H1 (cell line): ENCODE results near the gene BRSK2. TPM values are rescaled to one million over a fixed set of nuclear protein-coding genes. Genes with fewer than 3 reads are reported as not detected.

Source experiments
- SIN3A ChIP-seq, 2 experiments: IDR thresholded peaks in 1 of 2; conservative IDR thresholded peaks in 1 of 2; 2 replicates each; pipeline ENCODE4 v1.6.1; 2011 to 2012; ENCODE audit warnings: low read length in 2 of 2, improper control_type of control experiment in 1 of 2, low read depth in 1 of 2, mild to moderate bottlenecking in 1 of 2
- polyA plus RNA-seq, 7 experiments: library from polyadenylated mRNA; depleted of rRNA in 3 of 7; stranded (reverse) in 5 of 7; unstranded in 2 of 7; fragments of >200 nt in 5 of 7; fragments of 200-250 nt in 2 of 7; gene quantifications; 1 replicate in 5 of 7; 2 replicates in 1 of 7; 4 replicates in 1 of 7; pipeline versions ENCODE4 v1.2.1 to v1.2.3, GENCODE V29; 2011 to 2013; ENCODE audit warnings: missing spikeins in 2 of 7, mixed read lengths in 2 of 7
- total RNA-seq: library from RNA; stranded (reverse); fragmentation: NEBNext Ultra II Directional; extraction: Animal tissue kit (Norgen Biotek cat#: 25700); gene quantifications from 2 replicates; pipeline ENCODE4 v1.2.1, GENCODE V29; 2021

Gene BRSK2
- total and polyA plus RNA-seq, 2 of the 8 experiments (the other 6 are each of a cell fraction or from before 2014, with no cell fraction given), result 17.3 to 27.1 TPM

DNA sequence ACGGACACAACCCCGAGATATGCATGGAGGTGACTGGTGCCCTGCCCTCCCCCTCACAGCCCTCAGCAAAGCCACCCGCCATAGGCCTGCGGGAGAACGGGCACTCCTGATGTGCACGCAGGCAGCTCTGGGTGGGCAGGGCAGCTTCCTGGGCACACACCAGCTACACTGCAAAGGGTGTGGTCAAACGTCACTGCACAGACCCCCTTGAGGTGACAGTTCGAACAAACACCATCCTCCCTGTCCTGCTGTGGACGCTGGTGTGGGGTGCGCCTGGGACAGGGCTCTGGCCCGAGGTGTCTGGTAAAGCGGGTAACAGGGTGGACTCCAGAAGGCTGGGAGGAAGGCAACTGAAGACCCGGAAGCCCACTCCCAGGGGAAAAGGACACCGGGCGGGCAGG is 118.8 kb downstream of the BRSK2 start (continued):
- TF ChIP-seq SIN3A (conservative IDR thresholded peaks at IDR 0.05 in 1 of 2, IDR thresholded peaks at IDR 0.05 in 1 of 2; ENCODE audit: low read depth in 1 of 2, low read length in 2 of 2), result no peak
